GM18951 (cell line): Measurements from ENCODE around the gene ARHGAP18.

Experiments used
- POLR2A ChIP-seq: IDR thresholded peaks from 4 replicates; pipeline ENCODE4 v1.6.1; 2011; ENCODE audit warnings: mild to moderate bottlenecking; ENCODE audit not compliant: insufficient read length, insufficient read depth; ENCODE audit errors: extremely low read depth
- in situ Hi-C: fragments of 300-500 bp; cut with MboI; formaldehyde crosslinking; loops from one replicate; pipeline ENCODE4 v1.12.0; 2022; ENCODE audit warnings: low sequenced_read_pairs, mixed read lengths, inconsistent platforms; ENCODE audit not compliant: unreplicated experiment

The ARHGAP18 gene

GRCh38 chr6:129615020-129615419, 95.0 kb downstream of the ARHGAP18 start:
- in situ Hi-C loops = no loop called here
- TF ChIP-seq POLR2A = no peak

GRCh38 chr6:129614464-129614863, 95.5 kb downstream of the ARHGAP18 start:
- in situ Hi-C loops = no loop called here
- TF ChIP-seq POLR2A = no peak

- TF ChIP-seq POLR2A = no peak
- in situ Hi-C loops = no loop called here
Observed at GRCh38 chr6:129612440-129612839, 97.5 kb downstream of the ARHGAP18 start.

- in situ Hi-C loops = no loop called here
Observed at GRCh38 chr6:129609635-129610034, 100.3 kb downstream of the ARHGAP18 start.

GRCh38 chr6:129608886-129609537, 101.0 kb downstream of the ARHGAP18 start:
- in situ Hi-C loops = no loop called here
- no peak for TF ChIP-seq POLR2A

More at GRCh38 chr6:129609635-129610034, 100.3 kb downstream of the ARHGAP18 start:
- no peak for TF ChIP-seq POLR2A

- in situ Hi-C loops = no loop called here
- TF ChIP-seq POLR2A = no peak
Observed at GRCh38 chr6:129607581-129608186, 102.3 kb downstream of the ARHGAP18 start.

GRCh38 chr6:129606664-129607063, 103.3 kb downstream of the ARHGAP18 start:
- in situ Hi-C loops = no loop called here
- TF ChIP-seq POLR2A = no peak

GRCh38 chr6:129605967-129606366, 104.0 kb downstream of the ARHGAP18 start:
- no peak for TF ChIP-seq POLR2A
- in situ Hi-C loops = no loop called here

GRCh38 chr6:129605095-129605494, 104.9 kb downstream of the ARHGAP18 start:
- in situ Hi-C loops = no loop called here

GRCh38 chr6:129604321-129604720, 105.7 kb downstream of the ARHGAP18 start:
- in situ Hi-C loops = no loop called here
- TF ChIP-seq POLR2A = no peak

More at GRCh38 chr6:129605095-129605494, 104.9 kb downstream of the ARHGAP18 start:
- no peak for TF ChIP-seq POLR2A

- in situ Hi-C loops = no loop called here
- no peak for TF ChIP-seq POLR2A
Observed at GRCh38 chr6:129603741-129604140, 106.2 kb downstream of the ARHGAP18 start.

- in situ Hi-C loops = no loop called here
- TF ChIP-seq POLR2A = no peak
Observed at GRCh38 chr6:129601323-129601722, 108.7 kb downstream of the ARHGAP18 start.

GRCh38 chr6:129599467-129599866, 110.5 kb downstream of the ARHGAP18 start:
- in situ Hi-C loops = loop anchor here (10.0 kb wide), 1 partner anchor 135 kb away; no protein-coding TSS in a partner anchor
- TF ChIP-seq POLR2A = no peak
